ENCODE data around the gene UBR2.
"Not testable (repeated sequence)": the region's sequence is repeated elsewhere in the genome, so short reads cannot be mapped to it uniquely, and the experiment has no call there.

Gene UBR2

GRCh38 chr6:42618105-42618504 lies 54.3 kb downstream of the UBR2 start:
- no peak for DNase-seq (ENCODE audit: low read depth in 2 of 2)

- DNase-seq (ENCODE audit: low read depth in 2 of 2), result peak; percentile 26 to 34
Observed at GRCh38 chr6:42618686-42619085, 54.9 kb downstream of the UBR2 start.

- DNase-seq (ENCODE audit: low read depth in 2 of 2), result no peak
Observed at GRCh38 chr6:42619963-42620362, 56.1 kb downstream of the UBR2 start.

GRCh38 chr6:42624601-42625000 lies 60.8 kb downstream of the UBR2 start:
- DNase-seq (ENCODE audit: low read depth in 2 of 2), result no peak

GRCh38 chr6:42627044-42627443 lies 63.2 kb downstream of the UBR2 start:
- no peak for DNase-seq (ENCODE audit: low read depth in 2 of 2)

- DNase-seq (ENCODE audit: low read depth in 2 of 2), result no peak
Observed at GRCh38 chr6:42627674-42628073, 63.8 kb downstream of the UBR2 start.

- DNase-seq (ENCODE audit: low read depth in 2 of 2), result no peak
Observed at GRCh38 chr6:42628604-42629003, 64.8 kb downstream of the UBR2 start.

GRCh38 chr6:42629845-42630244 lies 66.0 kb downstream of the UBR2 start:
- no peak for DNase-seq (ENCODE audit: low read depth in 2 of 2)

GRCh38 chr6:42637681-42638080 lies 73.9 kb downstream of the UBR2 start:
- DNase-seq (ENCODE audit: low read depth in 2 of 2), result no peak

- DNase-seq (ENCODE audit: low read depth in 2 of 2), result no peak
Observed at GRCh38 chr6:42642794-42643193, 79.0 kb downstream of the UBR2 start.

- DNase-seq (ENCODE audit: low read depth in 2 of 2), result no peak
Observed at GRCh38 chr6:42644211-42644610, 80.4 kb downstream of the UBR2 start.

- DNase-seq (ENCODE audit: low read depth in 2 of 2), result no peak
Observed at GRCh38 chr6:42652024-42652746, 88.4 kb downstream of the UBR2 start.

- DNase-seq (ENCODE audit: low read depth in 2 of 2), result no peak
Observed at GRCh38 chr6:42653851-42654250, 90.0 kb downstream of the UBR2 start.

GRCh38 chr6:42659806-42660205 lies 96.0 kb downstream of the UBR2 start:
- DNase-seq (ENCODE audit: low read depth in 2 of 2), result no peak

GRCh38 chr6:42661540-42662153 lies 97.8 kb downstream of the UBR2 start:
- DNase-seq (ENCODE audit: low read depth in 2 of 2), result peak; percentile 52 to 54

GRCh38 chr6:42664718-42665117 lies 100.9 kb downstream of the UBR2 start:
- no peak for DNase-seq (ENCODE audit: low read depth in 2 of 2)

GRCh38 chr6:42674368-42674767 lies 110.5 kb downstream of the UBR2 start:
- not testable (repeated sequence) for DNase-seq (ENCODE audit: low read depth in 2 of 2)

GRCh38 chr6:42674780-42675179 lies 111.0 kb downstream of the UBR2 start:
- DNase-seq (ENCODE audit: low read depth in 2 of 2), result no peak

GRCh38 chr6:42679358-42679757 lies 115.5 kb downstream of the UBR2 start:
- DNase-seq (ENCODE audit: low read depth in 2 of 2), result no peak

- DNase-seq (ENCODE audit: low read depth in 2 of 2), result no peak
Observed at GRCh38 chr6:42688281-42688680, 124.5 kb downstream of the UBR2 start.

- DNase-seq (ENCODE audit: low read depth in 2 of 2), result no peak
Observed at GRCh38 chr6:42689371-42689770, 125.5 kb downstream of the UBR2 start.

- DNase-seq (ENCODE audit: low read depth in 2 of 2), result no peak
Observed at GRCh38 chr6:42690151-42690702, 126.4 kb downstream of the UBR2 start.

GRCh38 chr6:42690872-42691271 lies 127.0 kb downstream of the UBR2 start:
- DNase-seq (ENCODE audit: low read depth in 2 of 2), result no peak
